HG03354 (cell line): ENCODE data around the gene MAP9.
"Not testable (repeated sequence)": the region's sequence is repeated elsewhere in the genome, so short reads cannot be mapped to it uniquely, and the experiment has no call there.

ENCODE experiments used
- ATAC-seq: cut with Tn5 transposase; IDR thresholded peaks from one replicate; pipeline ENCODE4 v1.9.1; 2021; ENCODE audit warnings: mild to moderate bottlenecking; ENCODE audit not compliant: unreplicated experiment, poor library complexity, severe bottlenecking

MAP9 gene

GRCh38 chr4:155376387-155377268 lies at the start of gene MAP9:
Gene MAP9, minus strand, starts transcription at chr4:155376965. Its CDS starts 1,115 bp downstream, at chr4:155375850.
- peak; percentile 97 for ATAC-seq

GRCh38 chr4:155424778-155425177 lies 48.0 kb upstream of the MAP9 start:
- not testable (repeated sequence) for ATAC-seq

GRCh38 chr4:155423671-155424070 lies 46.9 kb upstream of the MAP9 start:
- ATAC-seq, result no peak

- no peak for ATAC-seq
These were observed 42.5 kb upstream of the MAP9 start for GRCh38 chr4:155419266-155419665.

GRCh38 chr4:155415662-155416061 lies 38.9 kb upstream of the MAP9 start:
- no peak for ATAC-seq

GRCh38 chr4:155413451-155413850 lies 36.7 kb upstream of the MAP9 start:
- no peak for ATAC-seq

- no peak for ATAC-seq
These were observed 34.8 kb upstream of the MAP9 start for GRCh38 chr4:155411546-155411945.

GRCh38 chr4:155408796-155409195 lies 32.0 kb upstream of the MAP9 start:
- ATAC-seq, result peak; percentile 75

- ATAC-seq, result no peak
These were observed 30.7 kb upstream of the MAP9 start for GRCh38 chr4:155407480-155407879.

- ATAC-seq, result no peak
These were observed 28.3 kb upstream of the MAP9 start for GRCh38 chr4:155405059-155405458.

- no peak for ATAC-seq
These were observed 27.1 kb upstream of the MAP9 start for GRCh38 chr4:155403886-155404285.

GRCh38 chr4:155402941-155403340 lies 26.2 kb upstream of the MAP9 start:
- ATAC-seq, result no peak

GRCh38 chr4:155400893-155401292 lies 24.1 kb upstream of the MAP9 start:
- no peak for ATAC-seq

GRCh38 chr4:155399974-155400697 lies 23.4 kb upstream of the MAP9 start:
- ATAC-seq, result no peak

GRCh38 chr4:155392481-155393184 lies 15.9 kb upstream of the MAP9 start:
- ATAC-seq, result no peak

- no peak for ATAC-seq
These were observed 15.2 kb upstream of the MAP9 start for GRCh38 chr4:155391932-155392331.

GRCh38 chr4:155388162-155388561 lies 11.4 kb upstream of the MAP9 start:
- no peak for ATAC-seq

GRCh38 chr4:155383541-155383940 lies 6.8 kb upstream of the MAP9 start:
- ATAC-seq, result no peak

GRCh38 chr4:155377276-155377675 lies 511 bp upstream of the MAP9 start:
- ATAC-seq, result no peak

GRCh38 chr4:155371432-155372043 lies 5.2 kb downstream of the MAP9 start:
- ATAC-seq, result peak; percentile 31
